RWPE2 (cell line): ENCODE measurements around the gene GSG1L.

Experiments used
- ATAC-seq: fragments of 200-7000 bp; cut with Tn5 transposase; 3 replicates; pipeline ENCODE4 v1.9.1; 2021; ENCODE audit warnings: low read depth
- DNase-seq: peaks from one replicate; pipeline ENCODE4 v3.0.0-alpha.2; 2020; ENCODE audit warnings: low spot score
- H3K27ac ChIP-seq: fragments of 450-650 bp; 2 replicates; pipeline ENCODE4 v1.5.1; 2017; ENCODE audit warnings: mild to moderate bottlenecking; ENCODE audit not compliant: poor library complexity, severe bottlenecking
- H3K27me3 ChIP-seq: fragments of 250-450 bp; sonication (Bioruptor Pico); 2 replicates; pipeline ENCODE4 v1.5.1; 2021; ENCODE audit warnings: mild to moderate bottlenecking, moderate library complexity; ENCODE audit not compliant: insufficient read depth, poor library complexity, severe bottlenecking
- H3K36me3 ChIP-seq: fragments of 250-450 bp; sonication (Bioruptor Pico); 2 replicates; pipeline ENCODE4 v1.5.1; 2020; ENCODE audit warnings: low read depth, mild to moderate bottlenecking, moderate library complexity
- H3K4me1 ChIP-seq: fragments of 250-450 bp; sonication (Bioruptor Pico); 2 replicates; pipeline ENCODE4 v1.5.1; 2021; ENCODE audit warnings: mild to moderate bottlenecking, moderate library complexity; ENCODE audit not compliant: insufficient read depth, poor library complexity, severe bottlenecking
- H3K4me3 ChIP-seq: fragments of 250-450 bp; sonication (Bioruptor Pico); 2 replicates; pipeline ENCODE4 v1.5.1; 2021; ENCODE audit warnings: mild to moderate bottlenecking, moderate library complexity; ENCODE audit not compliant: severe bottlenecking
- H3K9me3 ChIP-seq: fragments of 250-450 bp; sonication (Bioruptor Pico); 2 replicates; pipeline ENCODE4 v1.5.1; 2021; ENCODE audit warnings: mild to moderate bottlenecking, moderate library complexity; ENCODE audit not compliant: severe bottlenecking
- CTCF ChIP-seq: fragments of 450-650 bp; IDR thresholded peaks from one replicate; pipeline ENCODE4 v1.5.1; 2017; ENCODE audit warnings: mild to moderate bottlenecking, moderate library complexity; ENCODE audit not compliant: poor library complexity, severe bottlenecking

GSG1L gene

GRCh38 chr16:27778926-27779570 lies 284.5 kb downstream of the GSG1L start:
- no peak for DNase-seq
- no peaks in the 10 kb centered on the region for H3K36me3 ChIP-seq
- H3K27ac ChIP-seq: no peak overlapping the region
- H3K27me3 ChIP-seq: no peaks in the 10 kb centered on the region
- ATAC-seq: 0 out of 3 replicates have a peak, but pooled peaks have one; percentile 6
- no peak for TF ChIP-seq CTCF
- H3K4me1 ChIP-seq: no peaks in the 10 kb centered on the region
- no peak overlapping the region for H3K4me3 ChIP-seq
- no peaks in the 10 kb centered on the region for H3K9me3 ChIP-seq

GRCh38 chr16:27778171-27778925 lies 285.2 kb downstream of the GSG1L start:
- H3K9me3 ChIP-seq: no peaks in the 10 kb centered on the region
- no peak for TF ChIP-seq CTCF
- no peak for ATAC-seq
- H3K4me3 ChIP-seq: no peak overlapping the region
- no peak overlapping the region for H3K27ac ChIP-seq
- no peaks in the 10 kb centered on the region for H3K36me3 ChIP-seq
- DNase-seq: no peak
- H3K4me1 ChIP-seq: no peaks in the 10 kb centered on the region
- H3K27me3 ChIP-seq: no peaks in the 10 kb centered on the region

- no peak overlapping the region for H3K4me3 ChIP-seq
- H3K36me3 ChIP-seq: no peaks in the 10 kb centered on the region
- DNase-seq (no peak), ATAC-seq (no peak)
- no peaks in the 10 kb centered on the region for H3K9me3 ChIP-seq
- TF ChIP-seq CTCF: no peak
- no peaks in the 10 kb centered on the region for H3K4me1 ChIP-seq
- H3K27ac ChIP-seq: no peak overlapping the region
- H3K27me3 ChIP-seq: no peaks in the 10 kb centered on the region
These were observed 286.0 kb downstream of the GSG1L start for GRCh38 chr16:27777527-27777926.

- no peaks in the 10 kb centered on the region for H3K27me3 ChIP-seq
- no peaks in the 10 kb centered on the region for H3K4me1 ChIP-seq
- H3K4me3 ChIP-seq: no peak overlapping the region
- no peak for TF ChIP-seq CTCF
- H3K27ac ChIP-seq: no peak overlapping the region
- no peak for ATAC-seq
- DNase-seq: no peak
- no peaks in the 10 kb centered on the region for H3K9me3 ChIP-seq
- no peaks in the 10 kb centered on the region for H3K36me3 ChIP-seq
These were observed 286.8 kb downstream of the GSG1L start for GRCh38 chr16:27776556-27777225.
